Measurements from ENCODE around the gene E2F7.
A peak's percentile ranks its signal among the peaks of the same experiment; 100 is the strongest.

Gene E2F7

DNA sequence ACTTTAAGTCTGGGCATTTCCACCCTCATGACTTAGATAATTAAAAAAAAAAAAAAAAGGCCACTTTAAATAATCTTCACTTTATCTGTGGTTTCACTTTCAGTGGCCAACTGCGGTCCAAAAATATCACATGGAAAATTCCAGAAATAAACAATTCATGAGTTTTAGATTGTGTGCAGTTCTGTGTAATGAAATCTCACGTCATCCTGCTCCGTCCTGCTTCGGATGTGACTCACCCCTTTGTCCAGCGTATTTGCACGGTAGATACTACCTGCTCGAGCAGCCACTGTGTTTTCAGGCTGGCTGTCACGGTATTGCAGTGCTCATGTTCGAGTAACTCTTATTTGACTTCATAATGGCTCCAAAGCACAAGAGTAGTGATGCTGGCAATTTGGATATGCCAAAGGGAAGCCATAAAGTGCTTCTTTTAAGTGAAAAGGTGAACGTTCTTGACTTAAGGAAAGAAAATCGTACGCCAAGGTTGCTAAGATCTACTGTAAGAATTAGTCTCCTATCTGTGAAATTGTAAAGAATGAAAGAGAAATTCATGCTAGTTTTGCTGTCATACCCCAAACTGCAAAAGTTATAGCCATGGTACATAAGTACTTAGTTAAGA lies 2.4 kb downstream of the E2F7 start:
- FAIRE-seq, result no peak

DNA sequence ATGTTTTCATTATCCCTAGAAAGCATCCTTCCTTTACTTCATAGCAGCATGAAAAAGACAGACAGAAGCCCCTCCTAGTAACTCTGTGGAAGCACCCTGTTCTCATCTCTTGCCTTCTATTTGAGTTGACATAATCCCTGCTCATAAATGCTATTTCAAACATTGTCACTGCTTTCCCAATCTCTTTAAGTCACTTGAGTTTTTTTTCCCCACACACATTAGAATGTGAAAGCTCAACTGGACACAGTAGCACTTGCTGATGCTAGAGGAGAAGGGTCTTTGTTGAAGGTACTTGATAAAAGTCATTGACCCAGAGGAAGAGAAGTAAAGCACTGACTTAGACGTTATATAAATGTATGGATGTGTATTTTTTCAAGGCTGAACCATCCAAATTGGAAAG lies 3.0 kb downstream of the E2F7 start:
- FAIRE-seq, result no peak

DNA sequence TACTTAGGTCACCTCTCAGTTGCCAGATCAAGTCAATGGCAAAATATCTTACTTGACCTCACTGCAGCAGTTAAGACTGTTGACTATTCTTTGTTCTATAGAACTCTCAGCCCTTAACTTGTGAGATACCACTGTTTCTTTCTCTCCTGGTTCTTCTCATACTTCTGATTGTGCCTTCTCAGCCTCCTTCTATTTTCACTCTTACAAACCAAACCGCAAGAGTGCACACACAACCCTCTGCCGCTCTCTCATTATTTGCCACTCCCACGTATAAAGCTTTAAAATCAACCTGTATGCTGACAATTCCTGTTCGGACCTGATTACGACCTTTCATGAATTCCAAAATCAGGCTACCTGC lies 4.5 kb downstream of the E2F7 start:
- no peak for FAIRE-seq

DNA sequence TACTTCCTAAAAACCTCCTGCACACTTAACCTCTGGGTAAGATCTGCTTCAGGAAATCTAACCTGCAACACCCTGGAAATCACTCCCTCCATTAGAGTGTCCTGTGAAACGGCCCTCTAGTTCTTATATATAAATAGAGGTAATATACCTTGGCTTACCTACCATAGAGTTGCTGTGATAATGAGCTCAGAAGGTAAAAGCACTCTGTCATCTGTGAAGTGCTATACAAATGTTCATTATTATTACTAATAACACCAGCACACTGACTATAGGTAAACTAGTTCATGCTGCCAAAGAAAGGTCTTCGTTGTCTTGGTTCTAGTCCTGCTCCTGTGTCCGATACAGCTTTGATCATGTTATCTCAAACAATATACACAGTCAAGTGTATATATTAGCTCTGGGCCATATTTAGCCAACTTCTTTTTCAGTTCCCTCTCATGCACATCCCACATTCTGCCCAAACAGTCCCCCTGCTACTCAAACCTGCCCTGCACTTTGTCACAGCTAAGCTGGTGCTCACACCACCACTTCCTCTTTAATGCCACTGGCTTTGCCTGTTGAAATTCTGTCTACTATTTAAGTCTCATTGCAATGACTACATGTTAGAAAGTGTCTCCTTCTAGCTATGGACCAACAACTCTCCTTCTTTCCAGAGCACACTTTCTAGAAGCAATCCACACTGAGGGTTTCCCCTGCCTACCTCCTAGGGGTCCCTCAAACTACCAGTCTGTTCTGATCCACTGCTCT lies 5.1 kb downstream of the E2F7 start:
- FAIRE-seq, result no peak

DNA sequence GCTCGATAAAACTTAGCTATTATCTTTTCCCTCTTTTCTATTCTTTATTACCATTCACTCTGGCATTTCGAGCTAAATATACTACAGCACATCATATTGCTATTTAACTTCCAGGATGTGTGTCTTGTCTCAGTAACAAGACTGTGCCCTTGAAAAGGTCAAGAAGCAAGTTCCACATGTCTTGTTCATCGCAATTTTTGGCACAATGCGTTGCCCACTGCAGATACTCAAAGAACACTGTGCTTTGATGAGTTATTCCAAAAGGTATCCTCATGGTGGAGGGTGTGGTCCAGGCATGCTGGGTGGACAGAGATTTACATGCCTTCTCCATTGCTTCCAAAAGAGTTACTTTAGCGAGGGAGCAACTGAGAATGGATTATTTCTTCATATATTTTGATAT lies 6.6 kb downstream of the E2F7 start:
- no peak for FAIRE-seq

DNA sequence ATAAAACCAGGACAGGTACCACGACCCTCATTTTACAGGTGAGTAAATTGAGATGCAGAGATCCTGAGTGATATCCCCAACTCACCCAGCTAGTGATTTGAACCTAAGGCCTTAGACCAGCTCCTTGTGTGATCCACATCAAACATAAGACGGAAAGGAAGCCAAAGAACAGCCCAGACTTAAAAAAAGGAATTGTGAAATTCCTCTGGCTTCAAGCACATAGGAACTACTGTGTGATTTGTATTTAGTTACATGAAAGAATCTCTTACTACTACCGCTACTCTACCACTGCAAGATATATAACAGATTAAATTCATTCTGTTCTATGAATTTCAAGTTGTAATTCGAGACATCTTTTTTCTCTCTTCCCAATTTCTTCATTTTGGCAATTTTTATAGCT lies 10.5 kb downstream of the E2F7 start:
- no peak for FAIRE-seq

DNA sequence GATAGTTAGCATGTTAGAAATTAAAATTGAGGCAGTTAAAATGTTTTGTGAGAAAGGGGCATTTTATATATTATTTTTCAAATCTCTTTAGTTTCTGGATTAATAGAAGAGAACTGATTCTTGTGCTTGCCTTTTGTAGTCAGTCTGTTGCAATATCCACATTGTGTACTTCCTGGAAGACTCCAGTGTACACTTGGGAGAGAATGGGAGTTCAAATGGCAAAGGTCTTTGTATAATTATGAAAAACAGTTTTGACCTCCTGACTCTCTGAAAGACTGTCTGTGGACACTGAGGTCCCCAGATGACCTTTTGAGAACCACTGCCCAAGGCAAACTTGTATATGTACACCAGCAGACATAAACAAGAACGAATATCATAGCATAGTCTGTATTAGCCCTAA lies 12.1 kb downstream of the E2F7 start:
- no peak for FAIRE-seq

DNA sequence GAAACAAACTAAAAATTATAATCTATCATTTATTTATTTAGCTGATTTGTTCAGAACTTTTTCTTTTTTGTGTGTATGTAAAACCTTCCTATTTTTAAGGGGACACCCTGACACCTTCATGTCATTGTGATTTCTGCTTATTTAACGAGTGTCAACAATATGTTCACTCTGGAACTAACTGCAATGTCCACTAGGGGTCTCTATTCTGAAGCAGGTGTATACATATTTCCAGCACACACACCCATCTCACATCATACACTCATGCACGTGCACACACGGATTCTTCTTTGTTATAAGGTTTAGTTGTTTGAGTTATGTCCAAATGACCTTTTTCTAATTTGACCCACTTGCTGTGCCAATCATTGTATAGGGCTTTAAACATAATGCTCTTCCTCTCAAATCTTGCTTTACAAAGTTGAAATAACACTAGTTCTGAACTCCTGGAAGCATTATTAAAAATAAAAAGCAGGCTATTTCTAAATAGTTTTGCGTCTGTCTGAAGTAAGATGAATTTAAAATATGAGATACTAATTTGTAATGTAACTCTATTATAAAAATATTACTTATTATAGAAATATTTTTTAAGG lies 15.5 kb downstream of the E2F7 start:
- peak; percentile 78 for FAIRE-seq

DNA sequence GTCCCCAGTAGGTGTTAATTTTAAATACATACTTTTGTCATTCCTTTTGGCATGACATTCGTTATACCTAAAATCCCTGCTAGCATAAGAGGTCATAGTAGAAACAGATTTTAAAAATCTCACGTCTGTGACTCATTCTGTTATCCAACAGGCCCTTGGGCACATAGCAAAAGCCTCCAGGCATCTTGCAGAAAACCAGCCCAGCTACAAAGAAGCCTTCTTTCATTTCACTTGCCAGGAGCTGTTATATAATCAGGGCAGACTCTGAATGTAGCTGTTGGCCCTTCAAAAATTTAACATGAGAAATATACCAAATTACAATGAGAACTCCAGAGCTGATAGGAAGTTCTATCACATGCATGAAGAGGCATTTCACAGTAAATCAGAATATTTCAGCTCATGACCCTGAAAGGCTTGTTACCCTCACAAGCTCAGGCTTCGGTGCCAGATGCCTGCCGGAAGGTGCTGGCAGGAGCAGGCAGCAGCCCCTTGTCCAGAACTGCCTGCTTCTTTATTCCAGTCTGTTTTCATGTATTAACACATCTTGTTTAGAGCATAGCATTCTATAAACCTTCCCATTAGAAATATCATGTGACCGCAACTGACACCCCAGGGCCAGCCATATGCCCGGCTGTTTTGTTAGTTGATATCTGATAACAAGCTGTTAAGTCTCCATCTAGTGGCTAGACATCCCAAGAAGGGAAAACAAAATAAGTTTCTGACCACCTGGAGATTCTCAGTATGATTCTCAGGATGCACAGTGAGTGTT lies 17.8 kb downstream of the E2F7 start:
- no peak for FAIRE-seq

DNA sequence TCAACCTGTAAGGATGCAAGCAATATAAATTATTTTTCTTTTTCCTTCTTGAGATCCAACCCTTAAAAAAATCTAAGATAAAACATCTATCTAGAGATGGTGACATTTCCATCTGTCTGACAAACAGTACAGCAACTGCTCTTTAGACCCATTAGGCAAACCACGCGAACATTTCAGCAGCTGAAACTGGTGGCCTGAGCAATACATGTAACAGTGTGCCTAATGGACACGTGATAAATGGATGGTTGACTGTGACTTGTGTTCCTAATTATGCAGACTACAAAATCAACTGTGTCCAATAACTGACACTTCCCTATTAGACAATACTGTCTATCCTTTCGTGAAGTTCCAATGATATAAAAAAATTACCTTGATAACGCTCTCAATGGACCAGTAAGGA lies 18.9 kb downstream of the E2F7 start:
- FAIRE-seq, result no peak

DNA sequence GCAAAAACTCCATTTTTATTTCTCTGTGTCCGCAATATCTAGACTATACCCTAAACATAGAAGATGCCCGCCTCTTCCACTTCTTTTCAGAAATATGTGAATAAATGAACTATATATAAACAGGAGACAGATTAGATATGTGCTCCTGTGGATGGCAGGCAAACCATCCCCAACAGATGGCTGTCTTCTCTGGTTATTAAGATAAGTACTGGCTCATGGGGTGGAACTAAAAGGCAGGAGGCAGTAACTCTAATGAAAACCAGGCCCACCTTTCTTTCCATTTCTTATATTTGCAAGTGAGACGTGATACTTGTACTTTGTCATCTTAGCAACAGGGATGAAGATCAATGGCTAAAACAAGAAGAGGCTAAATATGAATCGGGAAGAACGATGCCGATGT lies 20.2 kb downstream of the E2F7 start:
- no peak for FAIRE-seq

DNA sequence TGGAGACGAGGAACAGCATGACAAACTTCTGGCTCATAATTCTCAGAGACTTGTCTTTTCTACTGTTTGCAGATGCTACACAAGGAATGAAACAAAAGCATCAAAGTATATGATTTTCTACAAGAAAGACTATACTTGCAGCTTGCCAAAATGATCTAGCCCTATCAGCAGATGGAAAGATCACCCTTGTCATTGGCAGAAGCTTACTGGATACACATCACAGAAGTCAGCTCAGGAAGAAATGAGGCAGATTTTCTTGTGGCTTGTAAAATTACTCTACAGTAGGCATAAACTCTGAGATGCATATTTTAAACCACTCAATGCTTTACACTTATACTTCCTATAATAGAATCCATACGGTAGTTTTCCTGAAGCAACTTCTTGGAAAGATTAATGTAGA lies 20.6 kb downstream of the E2F7 start:
- FAIRE-seq, result no peak

DNA sequence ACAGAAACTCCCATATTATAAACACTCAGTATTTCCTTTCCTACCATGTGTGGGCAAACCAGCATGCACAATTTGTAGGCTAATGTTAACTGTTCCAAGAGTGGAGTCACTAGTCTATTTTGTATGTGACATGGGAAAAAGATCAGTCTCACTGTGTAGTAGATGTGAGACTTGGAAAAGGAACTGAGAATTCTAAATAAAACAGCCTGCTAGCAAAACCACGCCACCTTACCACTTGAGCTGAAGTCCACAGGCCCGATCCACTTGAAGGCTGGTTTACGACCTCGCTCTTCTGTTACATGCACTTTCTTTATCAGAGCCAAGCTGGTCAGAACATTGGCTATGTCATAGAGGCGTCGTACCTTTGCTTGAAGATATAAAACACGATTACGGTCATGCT lies 22.5 kb downstream of the E2F7 start:
- FAIRE-seq, result no peak

DNA sequence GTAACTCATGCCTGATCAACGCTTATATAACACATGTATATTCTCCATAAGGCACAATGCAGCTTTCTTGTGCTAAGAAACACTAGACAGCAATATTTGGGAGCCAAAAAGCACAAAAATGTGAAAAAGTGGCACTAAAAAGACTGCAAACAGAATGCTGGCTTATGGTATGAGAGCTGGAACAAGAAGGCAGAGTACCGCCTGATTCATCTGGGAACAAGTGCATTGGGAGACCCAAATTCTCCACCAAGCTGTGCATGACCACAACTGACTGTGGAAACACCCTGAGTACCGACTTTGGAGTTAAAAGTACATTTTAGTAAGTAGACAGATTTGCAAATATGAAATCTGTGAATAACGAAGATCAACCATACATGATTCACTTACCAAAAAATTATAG lies 25.1 kb downstream of the E2F7 start:
- FAIRE-seq, result no peak

DNA sequence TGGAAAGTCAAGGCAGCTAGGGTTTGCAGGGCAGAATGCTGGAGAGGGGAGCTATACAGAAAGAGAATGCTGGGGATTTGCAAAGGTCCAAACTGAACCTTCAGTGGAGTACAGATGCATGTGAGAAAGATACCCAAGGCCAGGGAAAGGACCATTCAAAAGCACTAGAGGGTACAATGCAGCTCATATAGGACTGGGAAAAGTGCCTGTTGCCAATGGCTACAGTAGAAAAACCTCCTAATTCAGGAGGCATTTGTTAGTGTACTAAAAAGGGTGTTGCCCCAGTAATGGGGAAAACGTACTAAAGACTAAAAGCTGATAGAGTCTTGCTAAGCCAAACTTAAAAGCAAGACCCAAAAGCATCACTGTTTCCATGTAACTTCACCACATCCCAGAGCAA lies 30.1 kb downstream of the E2F7 start:
- no peak for FAIRE-seq

DNA sequence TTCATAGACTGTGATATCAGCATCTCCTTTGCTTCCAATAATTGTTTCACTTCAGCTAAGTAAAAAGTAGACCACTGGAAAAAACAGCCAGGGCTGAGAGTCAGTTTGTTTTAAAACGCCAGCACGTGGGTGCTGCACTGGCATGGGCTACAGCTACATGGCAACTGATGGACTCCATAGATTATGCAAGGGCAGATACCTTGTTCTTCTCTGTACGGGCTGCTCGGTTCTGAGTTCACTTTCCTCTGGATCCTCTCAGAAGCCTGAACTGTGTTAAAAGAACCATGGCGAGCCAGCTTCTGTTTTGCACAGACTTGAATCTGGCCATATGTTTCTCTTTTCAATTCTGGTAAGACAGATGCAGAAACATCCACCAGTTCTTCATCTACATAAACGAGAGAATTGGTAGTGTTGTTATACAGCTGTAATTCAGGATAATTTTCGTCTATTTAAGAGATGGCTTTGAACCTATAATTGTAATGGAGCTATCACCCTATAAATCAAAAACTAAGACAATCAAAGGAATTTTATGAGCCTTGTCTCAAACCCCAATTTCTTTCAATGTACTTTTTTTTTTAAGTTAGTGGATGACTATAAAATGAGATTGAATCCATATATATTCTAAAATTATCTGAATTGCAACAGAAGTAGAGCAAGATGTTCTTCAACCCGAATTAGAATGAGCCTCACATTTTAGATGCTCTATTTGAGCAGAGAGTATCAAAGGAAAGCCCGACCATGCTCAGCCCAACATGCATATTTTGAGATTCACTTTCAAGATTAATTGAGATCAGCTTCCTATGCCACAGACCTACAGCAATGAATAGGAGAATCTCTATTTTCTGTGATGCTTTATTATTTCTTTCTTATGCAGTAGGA lies 31.5 kb downstream of the E2F7 start:
- no peak for FAIRE-seq

DNA sequence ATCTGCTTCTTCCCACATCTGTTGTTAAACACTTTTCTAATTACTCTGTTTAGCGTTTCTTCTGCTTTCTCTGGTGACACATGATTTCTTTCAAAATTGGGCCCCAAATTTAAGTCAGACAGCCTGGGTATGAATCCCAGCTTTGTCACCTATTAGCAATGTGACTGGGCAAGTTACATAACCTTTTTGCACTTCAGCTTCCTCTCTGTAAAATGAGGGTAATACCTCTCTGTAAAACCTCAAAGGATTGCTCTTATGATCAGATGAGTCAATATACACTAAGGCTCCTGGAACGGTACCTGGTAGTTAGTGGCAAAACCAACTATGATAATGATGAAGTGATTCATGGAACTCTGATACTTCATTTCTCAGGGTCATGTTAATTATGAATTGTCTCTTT lies 33.0 kb downstream of the E2F7 start:
- no peak for FAIRE-seq

DNA sequence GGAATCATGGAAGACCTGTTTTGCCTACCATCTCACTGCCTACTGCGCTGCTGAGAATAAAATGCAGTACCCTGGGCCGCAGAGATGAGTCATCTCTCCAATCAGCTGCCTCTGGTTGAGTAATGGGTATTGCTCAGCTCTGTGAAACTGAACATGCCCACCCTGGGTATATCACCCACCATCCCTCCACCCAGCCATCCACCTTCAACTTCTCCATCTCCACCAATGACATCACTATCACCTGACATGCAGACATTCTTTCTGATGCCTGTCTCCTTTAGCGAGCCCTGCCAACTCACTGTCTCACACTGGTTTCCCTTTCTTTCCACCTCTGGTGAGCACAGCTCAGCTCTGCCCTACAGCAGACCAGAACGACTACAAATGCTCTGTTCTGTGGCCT lies 33.6 kb downstream of the E2F7 start:
- FAIRE-seq, result no peak

DNA sequence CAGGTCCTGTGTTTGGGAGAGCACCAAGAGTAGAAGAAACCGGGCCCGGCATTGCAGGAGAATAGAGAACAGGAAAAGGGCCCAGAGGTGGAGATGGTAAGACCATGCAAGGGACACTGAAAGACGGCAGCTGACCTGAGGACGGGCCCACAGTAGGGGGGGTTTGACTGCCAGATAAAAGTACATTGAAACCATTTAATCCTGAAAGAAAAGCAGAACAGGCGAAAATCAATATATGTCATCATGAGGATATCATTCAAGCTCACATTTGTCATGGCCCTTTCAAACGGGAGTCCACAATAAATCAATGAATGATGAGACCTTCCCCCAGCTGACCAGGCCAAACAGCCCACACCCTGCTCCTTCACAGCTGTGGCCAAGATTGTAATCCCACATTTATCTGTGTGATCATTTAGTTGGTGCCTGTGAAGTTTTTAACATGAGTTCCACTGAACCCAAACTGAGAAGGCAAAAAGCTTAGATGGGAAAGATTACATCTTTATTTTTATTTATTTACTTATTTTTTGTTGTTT lies 39.5 kb downstream of the E2F7 start:
- no peak for FAIRE-seq

DNA sequence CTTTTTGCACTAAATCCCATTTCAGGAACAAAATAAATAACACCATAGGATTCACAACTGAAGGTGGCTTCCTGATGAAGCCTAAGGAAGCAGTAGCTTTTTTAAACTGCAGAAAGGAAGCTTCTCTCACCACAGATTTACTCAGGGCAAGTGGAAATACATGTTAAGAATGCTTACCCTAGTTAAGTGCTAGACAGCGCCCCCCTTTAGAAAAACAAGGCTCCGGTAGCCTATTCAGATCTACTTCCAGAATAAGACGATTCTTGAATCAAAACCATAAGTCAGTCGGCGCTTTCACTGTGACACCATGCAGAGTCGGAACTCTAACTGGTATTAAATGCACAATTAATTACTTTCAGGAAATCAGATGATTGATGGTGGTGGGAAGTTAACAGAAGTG lies 41.9 kb downstream of the E2F7 start:
- no peak for FAIRE-seq

DNA sequence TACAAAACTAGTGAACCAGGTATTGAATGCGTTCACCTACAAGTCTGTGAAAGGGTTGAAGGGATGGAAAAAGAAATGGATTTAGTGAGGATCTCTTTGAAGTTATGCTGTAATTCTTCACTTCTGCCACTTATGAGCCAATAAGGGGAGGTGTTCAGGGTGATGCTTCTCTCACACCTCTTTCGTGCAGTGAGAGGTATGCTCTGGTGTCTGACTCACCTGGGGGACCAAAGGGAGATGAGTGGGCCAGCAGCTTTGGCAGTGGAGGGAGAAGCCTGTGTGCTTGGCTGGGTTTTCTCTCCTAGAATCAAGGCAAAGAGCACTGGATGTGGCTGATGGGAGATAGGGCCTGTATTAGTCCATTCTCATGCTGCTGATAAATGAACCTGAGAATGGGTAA lies 45.4 kb downstream of the E2F7 start:
- FAIRE-seq, result no peak

DNA sequence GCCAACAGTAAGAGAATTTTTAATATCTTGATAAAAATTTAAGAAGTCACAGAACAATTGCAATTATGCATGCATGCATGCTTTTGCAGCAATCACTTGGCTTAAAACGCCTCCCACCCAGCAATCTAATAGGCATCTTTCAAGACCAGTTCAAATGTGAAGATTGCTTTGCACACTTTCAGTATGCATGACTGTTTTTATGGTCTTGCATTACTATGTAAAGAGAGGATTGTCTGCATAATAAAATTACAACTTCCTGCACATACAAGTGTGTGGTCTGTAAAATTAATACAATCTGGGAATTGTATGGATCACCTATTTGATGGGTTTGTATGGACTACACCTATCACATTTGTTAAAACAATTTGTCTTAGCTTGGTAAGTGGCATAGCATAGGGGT lies 48.8 kb downstream of the E2F7 start:
- no peak for FAIRE-seq

DNA sequence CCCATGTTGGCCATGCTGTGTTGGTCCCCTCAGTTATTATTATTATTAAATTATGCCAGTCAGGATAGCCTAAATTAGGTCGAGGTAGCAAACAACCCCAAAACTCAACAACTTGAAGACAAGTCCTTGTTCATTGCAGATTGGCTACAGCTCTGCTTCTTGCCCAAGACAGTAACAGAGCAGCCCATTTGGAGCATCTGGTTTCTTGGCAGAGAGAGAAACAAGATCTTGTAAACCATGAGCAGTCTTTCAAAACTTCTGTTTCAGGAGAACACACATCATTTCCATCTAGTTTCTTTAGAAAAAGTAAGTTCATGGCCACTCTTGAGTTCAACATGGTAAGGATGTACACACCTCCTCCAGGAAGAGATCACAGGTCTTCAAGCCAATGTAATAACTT lies 52.3 kb downstream of the E2F7 start:
- FAIRE-seq, result no peak

All from A204.1 (cell line).